Measurements from ENCODE around the gene DUSP1.

DUSP1 gene

GRCh38 chr5:172741206-172741582, 29.8 kb downstream of the DUSP1 start:
- no peak for DNase-seq

GRCh38 chr5:172740428-172741205, 30.4 kb downstream of the DUSP1 start:
- no peak for DNase-seq

- DNase-seq, result no peak
Measured at GRCh38 chr5:172739375-172739774, 31.6 kb downstream of the DUSP1 start.

GRCh38 chr5:172736508-172737135, 34.4 kb downstream of the DUSP1 start:
- no peak for DNase-seq

GRCh38 chr5:172735141-172735831, 35.7 kb downstream of the DUSP1 start:
- no peak for DNase-seq

GRCh38 chr5:172733974-172734346, 37.0 kb downstream of the DUSP1 start:
- DNase-seq, result no peak

- DNase-seq, result no peak
Measured at GRCh38 chr5:172733131-172733973, 37.6 kb downstream of the DUSP1 start.

GRCh38 chr5:172732201-172732865, 38.7 kb downstream of the DUSP1 start:
- no peak for DNase-seq

- no peak for DNase-seq
Measured at GRCh38 chr5:172731680-172732074, 39.3 kb downstream of the DUSP1 start.

- no peak for DNase-seq
Measured at GRCh38 chr5:172730981-172731679, 39.9 kb downstream of the DUSP1 start.

GRCh38 chr5:172730222-172730621, 40.8 kb downstream of the DUSP1 start:
- no peak for DNase-seq

GRCh38 chr5:172729588-172729987, 41.4 kb downstream of the DUSP1 start:
- no peak for DNase-seq

GRCh38 chr5:172728481-172729241, 42.3 kb downstream of the DUSP1 start:
- DNase-seq, result no peak

GRCh38 chr5:172727551-172727950, 43.4 kb downstream of the DUSP1 start:
- no peak for DNase-seq

- no peak for DNase-seq
Measured at GRCh38 chr5:172726966-172727365, 44.0 kb downstream of the DUSP1 start.

GRCh38 chr5:172725785-172726184, 45.2 kb downstream of the DUSP1 start:
- DNase-seq, result no peak

- DNase-seq, result no peak
Measured at GRCh38 chr5:172725273-172725672, 45.7 kb downstream of the DUSP1 start.

GRCh38 chr5:172724242-172725183, 46.5 kb downstream of the DUSP1 start:
- no peak for DNase-seq

- no peak for DNase-seq
Measured at GRCh38 chr5:172723508-172723907, 47.5 kb downstream of the DUSP1 start.

- DNase-seq, result no peak
Measured at GRCh38 chr5:172722327-172722815, 48.6 kb downstream of the DUSP1 start.

Measured in stimulated activated CD4-positive, alpha-beta T cell treated with anti-CD3 and anti-CD28 coated beads, Interleukin-2, amount 100 ng/mL, for 24 hours (primary cell).